Neuron (in vitro differentiated cells): ENCODE results near the gene CMAS.
"Not testable (repeated sequence)": the region's sequence is repeated elsewhere in the genome, so short reads cannot be mapped to it uniquely, and the experiment has no call there.

Source experiments
- H2AFZ ChIP-seq: one replicate; pipeline ENCODE4 v1.6.1; 2013; ENCODE audit warnings: low read depth, mild to moderate bottlenecking, inconsistent platforms, low read length, moderate library complexity
- H3K27me3 ChIP-seq: one replicate; pipeline ENCODE4 v1.6.1; 2013; ENCODE audit warnings: low read length; ENCODE audit not compliant: insufficient read depth
- H3K36me3 ChIP-seq: one replicate; pipeline ENCODE4 v1.6.1; 2013; ENCODE audit warnings: low read length; ENCODE audit not compliant: insufficient read depth
- H3K4me1 ChIP-seq: one replicate; pipeline ENCODE4 v1.6.1; 2013; ENCODE audit warnings: low read length; ENCODE audit not compliant: insufficient read depth
- H3K4me3 ChIP-seq: 2 replicates; pipeline ENCODE4 v1.5.1; 2013; ENCODE audit warnings: mild to moderate bottlenecking, low read length, moderate library complexity
- H3K9me3 ChIP-seq: one replicate; pipeline ENCODE4 v1.6.1; 2013; ENCODE audit warnings: low read length

CMAS gene

GRCh38 chr12:22046090-22046967, at the start of gene CMAS:
Gene CMAS (plus strand): TSS chr12:22046218. CDS start chr12:22046304, 86 bp downstream.
- Histone ChIP-seq H3K4me3 (peak within 1 kb of the TSS; percentile 64), H3K27me3 (no peaks in the 10 kb centered on the region), H3K4me1 (peaks cover 10% of the 10 kb centered on the region), H3K9me3 (no peaks in the 10 kb centered on the region), H3K36me3 (peaks cover 7% of the 10 kb centered on the region), H2AFZ (peak within 1 kb of the TSS; percentile 91)

DNA sequence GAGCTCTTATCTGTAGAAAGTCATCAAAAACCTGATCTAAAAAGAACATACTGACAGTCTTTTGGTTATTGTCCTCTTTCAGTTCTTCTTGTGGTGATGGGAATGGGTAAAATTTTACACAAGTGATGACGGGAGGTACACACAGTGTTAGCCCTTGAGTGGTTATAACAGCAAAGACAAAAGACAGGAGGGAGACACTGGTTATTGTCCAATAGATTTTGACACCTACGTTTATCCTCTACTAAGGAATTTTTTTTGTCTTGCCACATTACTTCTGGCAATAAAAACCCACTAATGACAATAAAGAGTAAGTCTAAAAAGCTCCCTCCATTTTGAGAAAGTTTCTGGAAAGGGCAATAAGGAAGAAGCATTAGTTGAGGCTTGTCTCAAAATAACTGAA, 47.7 kb upstream of the CMAS start:
- no peaks in the 10 kb centered on the region for H3K9me3 ChIP-seq
- H3K36me3 ChIP-seq, result no peaks in the 10 kb centered on the region
- no peak overlapping the region for H2AFZ ChIP-seq

GRCh38 chr12:21998782-21999181, 47.2 kb upstream of the CMAS start:
- H3K36me3 ChIP-seq, result no peaks in the 10 kb centered on the region
- no peaks in the 10 kb centered on the region for H3K9me3 ChIP-seq
- H3K27me3 ChIP-seq, result no peaks in the 10 kb centered on the region
- no peaks in the 10 kb centered on the region for H3K4me1 ChIP-seq
- no peak overlapping the region for H3K4me3 ChIP-seq
- H2AFZ ChIP-seq, result no peak overlapping the region

More for the DNA sequence above, 47.7 kb upstream of the CMAS start:
- no peaks in the 10 kb centered on the region for H3K4me1 ChIP-seq
- no peak overlapping the region for H3K4me3 ChIP-seq
- no peaks in the 10 kb centered on the region for H3K27me3 ChIP-seq

GRCh38 chr12:22002430-22002829, 43.6 kb upstream of the CMAS start:
- Histone ChIP-seq H3K4me1 (no peaks in the 10 kb centered on the region), H3K4me3 (no peak overlapping the region), H3K9me3 (no peaks in the 10 kb centered on the region), H3K36me3 (no peaks in the 10 kb centered on the region), H2AFZ (no peak overlapping the region), H3K27me3 (no peaks in the 10 kb centered on the region)

GRCh38 chr12:22007794-22008193, 38.2 kb upstream of the CMAS start:
- H3K36me3 ChIP-seq, H3K9me3 ChIP-seq, H2AFZ ChIP-seq, H3K27me3 ChIP-seq, H3K4me3 ChIP-seq, H3K4me1 ChIP-seq: not testable (repeated sequence)

GRCh38 chr12:22008196-22008595, 37.8 kb upstream of the CMAS start:
- Histone ChIP-seq H2AFZ (no peak overlapping the region), H3K36me3 (no peaks in the 10 kb centered on the region), H3K4me3 (no peak overlapping the region), H3K27me3 (no peaks in the 10 kb centered on the region), H3K4me1 (no peaks in the 10 kb centered on the region), H3K9me3 (peaks cover 2% of the 10 kb centered on the region)

DNA sequence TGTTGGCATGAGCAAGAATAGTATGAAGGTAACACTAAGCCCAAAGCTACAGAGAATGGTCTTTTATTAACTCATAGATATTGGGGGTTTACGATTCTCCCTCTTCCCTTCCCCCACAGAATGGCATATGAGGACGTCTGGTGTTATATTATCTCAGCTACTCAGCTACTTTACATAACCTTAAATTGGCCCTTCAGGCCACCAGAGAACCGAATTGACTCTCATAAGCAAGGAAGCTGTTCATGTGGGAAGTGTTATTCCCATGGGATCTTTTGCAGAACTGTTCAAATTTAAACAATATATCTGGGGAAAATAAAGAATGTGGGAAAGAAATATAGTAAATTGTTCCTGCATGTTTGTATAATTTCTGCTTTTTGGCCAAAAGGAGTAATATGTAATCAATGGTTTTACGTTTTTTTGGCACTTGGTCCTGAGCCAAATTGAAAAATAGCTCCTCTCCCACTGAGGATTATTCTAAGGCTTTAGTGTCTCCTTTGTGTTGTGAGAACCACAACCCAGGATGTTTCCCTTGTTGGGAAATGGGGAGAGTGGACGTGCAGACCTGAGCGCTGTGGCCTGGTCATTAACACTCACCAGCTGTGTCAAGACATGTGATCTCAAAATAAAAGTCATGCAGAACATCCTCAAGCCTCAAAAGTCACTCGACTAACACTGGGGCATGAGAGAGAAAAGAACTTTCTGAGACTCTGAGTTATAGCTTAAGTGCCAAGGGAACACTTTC, 31.8 kb upstream of the CMAS start:
- no peak overlapping the region for H2AFZ ChIP-seq
- no peak overlapping the region for H3K4me3 ChIP-seq

DNA sequence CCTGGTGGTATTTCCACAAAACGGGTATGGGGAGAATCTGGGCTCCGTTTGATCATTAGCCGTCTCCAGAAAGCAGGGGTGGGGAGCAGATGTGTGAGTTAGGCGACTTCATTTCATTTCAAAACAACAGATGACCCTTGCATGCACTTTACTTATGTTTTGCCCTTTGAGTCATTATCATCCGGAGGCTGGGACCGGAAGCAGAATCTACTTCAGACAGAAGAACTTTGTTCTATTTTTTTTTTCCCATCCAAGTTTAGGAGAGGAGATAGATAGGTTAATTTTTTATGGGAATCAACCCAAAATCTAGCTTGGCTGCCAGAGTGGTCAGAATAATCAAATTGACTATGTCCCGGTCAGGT, 31.3 kb upstream of the CMAS start:
- no peaks in the 10 kb centered on the region for H3K27me3 ChIP-seq
- H3K9me3 ChIP-seq, result no peaks in the 10 kb centered on the region
- no peak overlapping the region for H3K4me3 ChIP-seq
- no peaks in the 10 kb centered on the region for H3K4me1 ChIP-seq
- no peak overlapping the region for H2AFZ ChIP-seq
- no peaks in the 10 kb centered on the region for H3K36me3 ChIP-seq

More for the DNA sequence above, 31.8 kb upstream of the CMAS start:
- Histone ChIP-seq H3K4me1 (no peaks in the 10 kb centered on the region), H3K9me3 (peaks cover 2% of the 10 kb centered on the region), H3K36me3 (no peaks in the 10 kb centered on the region), H3K27me3 (no peaks in the 10 kb centered on the region)

- Histone ChIP-seq H3K4me1 (no peaks in the 10 kb centered on the region), H3K9me3 (peaks cover 2% of the 10 kb centered on the region), H3K4me3 (no peak overlapping the region), H2AFZ (no peak overlapping the region), H3K27me3 (no peaks in the 10 kb centered on the region), H3K36me3 (no peaks in the 10 kb centered on the region)
These were observed 29.0 kb upstream of the CMAS start for GRCh38 chr12:22016982-22017381.

DNA sequence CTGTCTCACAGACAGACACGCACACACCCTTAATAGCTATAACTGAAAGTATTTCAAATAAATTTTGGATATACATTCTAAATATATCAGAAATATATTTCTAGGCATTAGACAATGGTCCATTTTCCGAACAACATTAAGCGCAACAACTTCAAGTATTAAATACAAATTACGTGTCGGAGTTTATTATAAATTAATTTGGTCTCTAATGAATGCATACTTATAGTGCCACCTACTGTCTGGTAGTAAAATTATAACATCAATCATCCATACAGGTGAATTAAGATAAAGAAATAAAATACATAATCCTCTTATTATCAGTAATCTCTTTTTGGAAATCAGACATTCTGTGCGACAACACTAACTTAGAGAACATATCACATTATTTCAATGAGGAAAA, 27.2 kb upstream of the CMAS start:
- H3K4me1 ChIP-seq, result no peaks in the 10 kb centered on the region
- no peaks in the 10 kb centered on the region for H3K36me3 ChIP-seq
- no peak overlapping the region for H2AFZ ChIP-seq
- H3K4me3 ChIP-seq, result no peak overlapping the region
- H3K27me3 ChIP-seq, result no peaks in the 10 kb centered on the region
- H3K9me3 ChIP-seq, result peaks cover 7% of the 10 kb centered on the region

- H2AFZ ChIP-seq, H3K9me3 ChIP-seq, H3K27me3 ChIP-seq, H3K36me3 ChIP-seq, H3K4me1 ChIP-seq, H3K4me3 ChIP-seq: not testable (repeated sequence)
These were observed 22.5 kb upstream of the CMAS start for GRCh38 chr12:22023489-22023888.

DNA sequence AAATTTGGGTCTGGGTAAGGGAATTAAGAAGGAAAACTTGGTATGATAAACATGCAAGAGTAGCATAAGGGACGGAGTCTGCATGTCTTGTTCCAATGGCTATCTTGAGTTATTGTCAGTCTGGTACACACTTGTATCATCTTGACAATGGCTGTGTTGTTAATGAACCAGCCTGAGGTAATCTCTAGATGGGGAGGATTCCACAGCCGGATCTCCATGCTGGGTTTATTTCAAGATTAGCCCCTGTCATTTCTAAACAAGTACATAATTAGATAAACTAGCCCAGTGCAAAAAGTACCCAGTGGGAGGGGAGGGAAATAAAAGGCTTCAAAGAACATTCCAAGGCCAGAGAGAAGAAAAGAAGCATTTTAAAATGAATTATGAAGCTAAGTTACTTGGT, 16.5 kb upstream of the CMAS start:
- Histone ChIP-seq H3K9me3 (no peaks in the 10 kb centered on the region), H3K36me3 (no peaks in the 10 kb centered on the region), H2AFZ (no peak overlapping the region), H3K4me3 (no peak overlapping the region), H3K27me3 (no peaks in the 10 kb centered on the region), H3K4me1 (no peaks in the 10 kb centered on the region)

GRCh38 chr12:22029991-22030390, 16.0 kb upstream of the CMAS start:
- no peak overlapping the region for H3K4me3 ChIP-seq
- H3K36me3 ChIP-seq, result no peaks in the 10 kb centered on the region

More at GRCh38 chr12:22029991-22030390, 16.0 kb upstream of the CMAS start:
- H3K27me3 ChIP-seq, result no peaks in the 10 kb centered on the region
- H3K4me1 ChIP-seq, result peaks cover 2% of the 10 kb centered on the region
- H2AFZ ChIP-seq, result no peak overlapping the region
- no peaks in the 10 kb centered on the region for H3K9me3 ChIP-seq
